Measurements from ENCODE around the gene ARMC2. TPM values are rescaled to one million over a fixed set of nuclear protein-coding genes. Genes with fewer than 3 reads are reported as not detected.

Gene ARMC2
- total and polyA plus RNA-seq, 2 of the 8 experiments (the other 6 are each of a cell fraction or from before 2014, with no cell fraction given), result 1.6 to 4.4 TPM

- CTCF ChIA-PET (ENCODE audit: partially characterized antibody), result interaction anchor here (0.6 to 3.0 kb wide), 3 partner anchors 11 to 264 kb away, joined by 3 to 10 read pairs (median 3); no protein-coding TSS in a partner anchor
- Histone ChIP-seq H2BK120ac (replicated peaks; ENCODE audit: low read depth, low read length) (no peak overlapping the region), H3K79me2 (ENCODE audit: control insufficient read depth in 1 of 2, insufficient read depth in 2 of 2, low read length in 2 of 2) (no peaks in the 10 kb centered on the region), H3K9me3 (ENCODE audit: insufficient read depth in 2 of 2, low read depth in 1 of 2, low read length in 1 of 2) (no peaks in the 10 kb centered on the region), H3K18ac (ENCODE audit: extremely low read depth, low read length) (no peak overlapping the region), H4K5ac (ENCODE audit: insufficient read length, low read depth, low read length) (no peak overlapping the region), H3K14ac (ENCODE audit: insufficient read length) (no peak overlapping the region), H3K4me1 (replicated peaks in 1 of 4; ENCODE audit: control insufficient read depth in 3 of 4, insufficient read depth in 4 of 4, low read length in 3 of 4) (no peaks in the 10 kb centered on the region), H3K79me1 (ENCODE audit: low read depth, low read length) (no peaks in the 10 kb centered on the region), H3K4ac (replicated peaks; ENCODE audit: insufficient read length, low read depth, low read length) (no peak overlapping the region), H2BK20ac (ENCODE audit: low read length) (no peak overlapping the region), H3K23ac (ENCODE audit: insufficient read length) (no peak overlapping the region), H3K4me3 (ENCODE audit: extremely low read depth in 1 of 4, insufficient read depth in 2 of 4, low read depth in 3 of 4, low read length in 4 of 4) (no peak overlapping the region), H4K20me1 (replicated peaks in 1 of 2; ENCODE audit: control insufficient read depth in 1 of 2, insufficient read depth in 2 of 2, low read length in 2 of 2) (no peaks in the 10 kb centered on the region), H2BK12ac (ENCODE audit: low read depth, low read length) (no peak overlapping the region), H3K23me2 (ENCODE audit: low read depth, low read length) (no peaks in the 10 kb centered on the region), H3K36me3 (ENCODE audit: control insufficient read depth in 2 of 4, insufficient read depth in 4 of 4, low read length in 3 of 4) (no peaks in the 10 kb centered on the region), H2AFZ (ENCODE audit: low read length) (no peak overlapping the region), H3K27ac (ENCODE audit: low read depth, low read length) (no peak overlapping the region), H3K27me3 (replicated peaks in 1 of 4; ENCODE audit: control insufficient read depth in 3 of 4, extremely low read depth in 1 of 4, insufficient read depth in 3 of 4, low read length in 3 of 4) (no peaks in the 10 kb centered on the region), H2AK5ac (ENCODE audit: low read depth, low read length) (no peak overlapping the region), H2BK15ac (ENCODE audit: low read length) (no peak overlapping the region), H3K4me2 (ENCODE audit: insufficient read depth in 1 of 2, low read depth in 2 of 2, low read length in 2 of 2) (no peak overlapping the region), H3K56ac (replicated peaks; ENCODE audit: insufficient read length, low read depth, low read length) (no peak overlapping the region), H2BK5ac (ENCODE audit: low read depth, low read length) (no peak overlapping the region), H3K9ac (replicated peaks in 1 of 4; ENCODE audit: extremely low read depth in 1 of 4, low read depth in 3 of 4, low read length in 3 of 4) (no peak overlapping the region), H4K91ac (replicated peaks; ENCODE audit: insufficient read length, low read length) (no peak overlapping the region), H4K8ac (ENCODE audit: extremely low read depth, insufficient read depth, low read length) (no peak overlapping the region)
- FAIRE-seq (no peak), DNase-seq (ENCODE audit: low read depth in 1 of 2, low spot score in 2 of 2) (no peak)
- 93% methylated on average over 4 of the region's 4 CpGs; no CpG with 5 or more reads in 1 of the 2 experiments for WGBS, 2 experiments (ENCODE audit: extremely low coverage in 1 of 2, insufficient coverage in 1 of 2, insufficient read length in 1 of 2, insufficient replicate concordance in 2 of 2, low coverage in 1 of 2, low lambda C conversion rate in 2 of 2, missing lambda C conversion rate in 1 of 2)
- POLR2A ChIA-PET (ENCODE audit: partially characterized antibody), result interaction anchor here (1.6 kb wide), 1 partner anchor 9 kb away, joined by 5 read pairs; no protein-coding TSS in a partner anchor
- no peak for TF ChIP-seq GABPA (IDR thresholded peaks at IDR 0.05; ENCODE audit: borderline replicate concordance, insufficient read depth, low read length)
- TF ChIP-seq CREB1 (IDR thresholded peaks at IDR 0.05), result no peak
- no peak for TF ChIP-seq YY1 (IDR thresholded peaks at IDR 0.05; ENCODE audit: low read depth, low read length)
- no peak for TF ChIP-seq CTBP2 (IDR thresholded peaks at IDR 0.05; ENCODE audit: borderline replicate concordance, insufficient read depth, insufficient read length, low read length)
- no peak for TF ChIP-seq RXRA (IDR thresholded peaks at IDR 0.05; ENCODE audit: insufficient read depth, low read depth, low read length)
- TF ChIP-seq CBX5 (IDR thresholded peaks at IDR 0.05; ENCODE audit: low read depth, low read length), result no peak
- TF ChIP-seq, protein P1, sequence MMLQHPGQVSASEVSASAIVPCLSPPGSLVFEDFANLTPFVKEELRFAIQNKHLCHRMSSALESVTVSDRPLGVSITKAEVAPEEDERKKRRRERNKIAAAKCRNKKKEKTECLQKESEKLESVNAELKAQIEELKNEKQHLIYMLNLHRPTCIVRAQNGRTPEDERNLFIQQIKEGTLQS (IDR thresholded peaks at IDR 0.05; ENCODE audit: insufficient read depth, low read depth, low read length), result no peak
- no peak for TF ChIP-seq KDM5A (IDR thresholded peaks at IDR 0.05; ENCODE audit: low read length)
- TF ChIP-seq SIRT6 (IDR thresholded peaks at IDR 0.05; ENCODE audit: low read length), result no peak
- no peak for TF ChIP-seq TAF7 (optimal IDR thresholded peaks at IDR 0.05; ENCODE audit: borderline replicate concordance, low read depth, low read length)
- TF ChIP-seq RAD21 (IDR thresholded peaks at IDR 0.05 in 1 of 2, conservative IDR thresholded peaks at IDR 0.05 in 1 of 2; ENCODE audit: low read depth in 2 of 2, low read length in 2 of 2), result no peak
- TF ChIP-seq POLR2AphosphoS5 (IDR thresholded peaks at IDR 0.05; ENCODE audit: low read depth, low read length), result no peak
- no peak for TF ChIP-seq SP2 (IDR thresholded peaks at IDR 0.05; ENCODE audit: low read length)
- no peak for TF ChIP-seq RFX5 (IDR thresholded peaks at IDR 0.05; ENCODE audit: borderline replicate concordance, low read depth, low read length)
- no peak for TF ChIP-seq SP1 (IDR thresholded peaks at IDR 0.05; ENCODE audit: low read depth, low read length)
These were observed 41.6 kb upstream of the ARMC2 start for GRCh38 chr6:108806665-108807064.

All from H1 (cell line).